NK-92 (cell line): ENCODE results near the gene TECPR1.

Experiments used
- DNase-seq: peaks from one replicate; lab custom pipeline; 2025; ENCODE audit not compliant: unreplicated experiment; lab: John Stamatoyannopoulos, UW

The TECPR1 gene

GRCh38 chr7:98213888-98214810 is 37.9 kb downstream of the TECPR1 start:
- no peak for DNase-seq

GRCh38 chr7:98213296-98213887 is 38.6 kb downstream of the TECPR1 start:
- no peak for DNase-seq

GRCh38 chr7:98212532-98213041 is 39.4 kb downstream of the TECPR1 start:
- DNase-seq: no peak

- no peak for DNase-seq
Observed at GRCh38 chr7:98211676-98212531, 40.1 kb downstream of the TECPR1 start.

DNA sequence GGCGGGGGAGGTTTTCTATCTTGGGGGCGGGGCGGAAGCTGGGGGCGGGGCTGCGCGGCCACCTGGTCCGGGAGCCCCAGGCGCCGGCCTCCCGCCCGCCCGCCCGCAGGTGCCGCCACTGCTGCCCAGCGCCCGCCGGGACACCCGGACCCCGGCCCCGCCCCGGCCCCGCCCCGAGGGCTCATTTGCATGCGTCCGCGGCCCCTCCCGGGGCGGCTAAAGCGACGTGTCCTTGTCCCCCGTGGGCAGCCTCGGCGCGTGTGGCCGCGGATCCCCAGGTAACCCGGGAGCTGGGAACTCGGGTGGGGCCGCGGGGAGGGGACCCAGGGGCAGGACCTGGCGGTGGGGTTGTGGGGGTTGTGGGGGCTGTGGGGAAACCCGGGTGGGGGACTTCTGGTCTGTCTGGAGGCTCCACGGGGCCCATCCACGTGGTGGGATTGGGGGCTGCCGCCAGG is 40.8 kb downstream of the TECPR1 start, which contains the start of gene BHLHA15:
TSS of gene BHLHA15 (plus strand) at position 219 of the 455 bp plus-strand sequence. CDS start 871 bp downstream, outside the sequence.
- DNase-seq: no peak

- DNase-seq: no peak
Observed at GRCh38 chr7:98210513-98211220, 41.4 kb downstream of the TECPR1 start.

DNA sequence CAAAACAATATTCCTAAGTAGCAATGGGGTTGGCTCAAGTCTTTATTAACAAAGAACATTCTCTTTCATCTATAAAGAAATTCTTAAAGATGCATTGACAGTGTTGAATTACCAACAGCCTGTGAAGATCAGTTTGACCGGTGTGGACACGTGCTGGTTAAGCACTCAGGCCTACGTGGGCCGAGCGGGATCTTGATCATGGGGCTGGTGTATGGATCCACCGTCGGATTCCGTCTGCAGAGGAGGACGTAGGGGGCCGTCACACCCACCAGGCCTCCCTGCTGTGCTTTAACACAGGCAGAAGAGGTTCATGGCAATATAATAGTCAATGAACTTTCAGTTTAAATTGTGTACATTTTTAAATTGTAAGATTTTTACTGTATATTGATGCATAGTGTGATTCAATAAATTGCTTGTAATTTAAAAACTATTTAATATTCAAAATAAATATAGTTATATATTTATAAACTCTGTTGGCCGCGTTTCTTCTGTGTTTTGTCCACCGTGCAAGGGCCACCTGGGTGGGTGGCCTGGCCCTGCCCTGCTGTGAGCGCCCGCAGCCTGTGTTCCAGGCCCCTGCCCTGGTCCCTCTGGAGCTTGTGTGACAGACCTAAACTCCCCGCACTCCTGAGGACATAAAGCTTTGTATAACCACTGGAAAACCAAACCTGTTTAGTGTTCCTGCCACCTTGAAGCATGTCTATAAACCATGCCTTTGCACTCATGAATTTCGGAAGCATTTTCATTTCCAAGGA is 42.7 kb downstream of the TECPR1 start:
- DNase-seq: no peak

DNA sequence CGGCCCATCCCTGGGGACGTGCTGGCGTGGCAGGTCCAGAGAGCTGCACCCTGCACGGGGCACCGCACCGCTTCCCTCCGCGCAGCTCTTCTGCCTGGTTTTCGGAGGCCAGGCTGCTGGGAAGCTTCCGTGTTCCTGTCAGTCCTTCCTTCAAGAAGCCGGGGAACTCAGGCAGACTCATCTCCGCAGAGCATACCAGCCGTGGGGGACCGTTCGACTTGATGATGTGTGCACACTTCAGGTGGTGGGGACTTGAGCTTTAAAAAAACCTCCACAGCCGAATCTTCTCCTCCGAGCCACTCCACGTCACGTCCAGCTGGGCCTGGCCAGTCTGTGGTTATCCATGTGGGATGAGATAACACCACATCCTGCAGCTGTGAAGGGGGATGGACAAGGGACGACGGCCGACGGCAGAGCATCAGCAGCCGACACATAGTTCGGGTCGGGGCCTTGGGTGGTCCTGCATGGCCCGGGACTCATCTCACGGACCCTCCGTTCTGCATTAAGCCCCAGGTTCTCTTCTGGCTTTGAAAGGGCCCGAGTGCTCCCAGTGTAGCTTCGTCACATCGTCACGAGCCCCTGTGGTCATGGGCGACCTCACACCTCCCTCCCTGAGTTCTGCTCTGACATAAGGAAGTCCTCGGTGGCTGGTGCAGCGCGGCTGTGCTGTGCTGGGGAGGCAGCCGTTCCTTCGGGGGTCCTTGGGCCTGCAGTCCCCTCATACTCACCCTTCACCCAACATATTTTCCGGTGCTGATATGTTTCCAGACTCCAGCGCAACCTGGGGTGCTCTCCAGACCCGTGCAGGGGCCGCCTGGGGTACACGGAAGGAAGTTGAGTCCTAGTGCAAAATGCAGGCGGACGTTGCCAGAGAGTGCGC is 45.3 kb downstream of the TECPR1 start:
- DNase-seq: no peak

- no peak for DNase-seq
Observed at GRCh38 chr7:98205162-98205845, 46.7 kb downstream of the TECPR1 start.

DNA sequence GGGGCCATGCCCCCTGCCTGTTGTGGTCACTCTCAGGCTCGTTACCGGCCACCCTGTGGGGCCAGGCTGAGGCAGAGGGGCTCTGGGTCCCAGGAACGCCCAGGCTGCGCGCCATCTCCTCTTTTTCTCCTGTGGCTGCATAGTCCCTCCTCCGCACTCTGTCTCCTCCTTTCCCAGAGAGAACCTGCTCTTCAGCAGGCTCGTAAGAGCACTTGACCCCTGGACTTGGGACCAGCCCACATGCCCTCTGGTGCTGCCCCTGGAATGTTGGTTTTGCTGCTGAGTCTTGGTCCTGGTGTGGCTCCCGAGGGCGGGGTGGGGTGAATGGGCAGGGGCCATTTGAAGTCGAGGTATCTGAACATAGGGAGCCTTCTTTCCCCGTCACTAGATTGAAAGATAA is 47.4 kb downstream of the TECPR1 start:
- no peak for DNase-seq

DNA sequence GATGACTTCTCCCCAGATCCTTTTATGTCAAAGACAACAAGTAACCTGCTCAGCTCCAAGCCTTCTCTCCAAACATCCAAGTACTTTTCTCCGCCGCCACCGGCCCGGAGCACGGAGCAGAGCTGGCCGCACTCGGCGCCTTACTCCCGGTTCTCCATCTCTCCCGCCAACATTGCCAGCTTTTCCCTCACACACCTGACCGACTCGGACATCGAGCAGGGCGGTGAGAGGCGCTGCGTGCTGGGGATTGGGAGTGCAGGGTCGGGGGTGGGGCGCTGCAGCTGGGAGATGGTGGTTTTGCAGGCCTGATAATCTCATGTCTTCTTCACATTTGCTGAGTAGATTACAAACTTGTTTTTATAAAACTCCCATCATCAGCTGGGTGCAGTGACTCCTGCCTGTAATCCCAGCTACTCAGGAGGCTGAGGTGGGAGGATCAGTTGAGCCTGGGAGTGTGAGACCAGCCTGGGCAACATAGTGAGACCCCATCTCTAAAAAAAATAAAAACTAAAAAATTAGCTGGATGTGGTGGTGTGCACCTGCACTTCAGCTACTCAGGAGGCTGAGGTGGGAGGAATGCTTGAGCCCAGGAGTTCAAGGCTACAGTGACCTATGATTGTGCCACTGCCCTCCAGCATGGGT is 47.9 kb downstream of the TECPR1 start:
- no peak for DNase-seq

GRCh38 chr7:98203261-98203963 is 48.6 kb downstream of the TECPR1 start:
- DNase-seq: no peak

- DNase-seq: no peak
Observed at GRCh38 chr7:98202367-98203195, 49.5 kb downstream of the TECPR1 start.

GRCh38 chr7:98200364-98200763 is 51.7 kb downstream of the TECPR1 start:
- no peak for DNase-seq

DNA sequence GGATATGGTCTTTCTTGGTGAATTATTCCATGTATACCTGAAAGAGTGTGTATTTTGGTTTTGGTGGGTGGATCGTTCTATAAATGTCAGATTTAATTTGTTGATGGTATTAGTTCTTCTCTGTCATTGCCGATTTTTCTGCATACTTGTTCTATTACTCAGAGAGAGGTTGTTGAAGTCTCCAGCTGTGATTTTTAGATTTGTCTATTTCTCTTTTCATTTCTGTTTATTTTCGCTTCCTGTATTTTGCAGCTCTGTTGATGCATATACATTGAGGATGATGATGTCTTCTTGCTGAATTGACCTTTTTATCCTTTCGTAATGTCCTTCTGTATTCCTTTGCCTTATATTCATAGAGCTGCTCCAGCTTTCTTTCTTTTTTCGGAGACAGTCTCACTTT is 52.9 kb downstream of the TECPR1 start:
- no peak for DNase-seq
